Mesenchymal stem cell (in vitro differentiated cells and primary cell): ENCODE results near the gene ELOVL7.

Source experiments
- DNase-seq: peaks from one replicate; pipeline ENCODE4 v3.0.0-alpha.2; 2013
- H2AFZ ChIP-seq: one replicate; pipeline ENCODE4 v1.6.1; 2013; ENCODE audit warnings: low read depth, mild to moderate bottlenecking, control low read depth, inconsistent platforms, low read length, moderate library complexity
- H2AK5ac ChIP-seq: 2 replicates; pipeline ENCODE4 v1.6.1; 2013; ENCODE audit warnings: low read length, moderate library complexity, mild to moderate bottlenecking, inconsistent platforms; ENCODE audit not compliant: severe bottlenecking
- H2BK120ac ChIP-seq: one replicate; pipeline ENCODE4 v1.6.1; 2013; ENCODE audit warnings: low read depth, mild to moderate bottlenecking, inconsistent platforms, low read length, moderate library complexity
- H2BK12ac ChIP-seq, 2 experiments: one replicate each; pipeline ENCODE4 v1.6.1; 2013; ENCODE audit warnings: inconsistent platforms in 2 of 2, low read length in 2 of 2, mild to moderate bottlenecking in 2 of 2, moderate library complexity in 2 of 2, control low read depth in 1 of 2
- H2BK15ac ChIP-seq: one replicate; pipeline ENCODE4 v1.6.1; 2013; ENCODE audit warnings: mild to moderate bottlenecking, low read depth, inconsistent platforms; ENCODE audit not compliant: poor library complexity, severe bottlenecking
- H2BK5ac ChIP-seq: 2 replicates; pipeline ENCODE4 v1.6.1; 2013; ENCODE audit warnings: low read depth, mild to moderate bottlenecking, low read length, control low read depth, inconsistent platforms; ENCODE audit not compliant: poor library complexity, severe bottlenecking
- H3K14ac ChIP-seq, 2 experiments: one replicate each; pipeline ENCODE4 v1.6.1; 2013; ENCODE audit warnings: inconsistent platforms in 2 of 2, low read length in 2 of 2, control low read depth in 1 of 2, mild to moderate bottlenecking in 1 of 2, moderate library complexity in 1 of 2
- H3K18ac ChIP-seq, 2 experiments: one replicate each; pipeline ENCODE4 v1.6.1; 2013; ENCODE audit warnings: inconsistent platforms in 2 of 2, low read length in 2 of 2, control low read depth in 1 of 2, low read depth in 1 of 2, mild to moderate bottlenecking in 1 of 2
- H3K23ac ChIP-seq, 2 experiments: one replicate each; pipeline ENCODE4 v1.6.1; 2013; ENCODE audit warnings: inconsistent platforms in 2 of 2, low read length in 2 of 2, mild to moderate bottlenecking in 2 of 2, moderate library complexity in 2 of 2, control low read depth in 1 of 2
- H3K27ac ChIP-seq: 2 replicates; pipeline ENCODE4 v1.5.1; 2013; ENCODE audit warnings: mild to moderate bottlenecking, moderate library complexity, low read length, control low read depth, inconsistent platforms; ENCODE audit not compliant: poor library complexity, severe bottlenecking
- H3K27me3 ChIP-seq, 2 experiments: 2 replicates each; pipeline versions ENCODE4 v1.6.1 to v1.7.0; 2013; ENCODE audit warnings: low read length in 2 of 2, mild to moderate bottlenecking in 2 of 2, moderate library complexity in 2 of 2, control low read depth in 1 of 2, inconsistent platforms in 1 of 2; ENCODE audit not compliant: control insufficient read depth in 1 of 2, insufficient read depth in 1 of 2
- H3K36me3 ChIP-seq, 2 experiments: 2 replicates each; pipeline versions ENCODE4 v1.6.1 to v1.7.0; 2013; ENCODE audit warnings: low read length in 2 of 2, control low read depth in 1 of 2, inconsistent platforms in 1 of 2, low read depth in 1 of 2, mild to moderate bottlenecking in 1 of 2; ENCODE audit not compliant: insufficient read depth in 2 of 2, control insufficient read depth in 1 of 2
- H3K4ac ChIP-seq, 2 experiments: one replicate each; pipeline ENCODE4 v1.6.1; 2013; ENCODE audit warnings: inconsistent platforms in 2 of 2, low read length in 2 of 2, mild to moderate bottlenecking in 2 of 2, moderate library complexity in 2 of 2, control low read depth in 1 of 2, low read depth in 1 of 2
- H3K4me1 ChIP-seq: 2 replicates; pipeline ENCODE4 v1.6.1; 2013; ENCODE audit warnings: low read depth, low read length, control low read depth; ENCODE audit not compliant: control insufficient read depth, insufficient read depth
- H3K4me2 ChIP-seq: 2 replicates; pipeline ENCODE4 v1.6.1; 2013; ENCODE audit warnings: low read length, mild to moderate bottlenecking, inconsistent platforms; ENCODE audit not compliant: poor library complexity, severe bottlenecking
- H3K4me3 ChIP-seq, 2 experiments: 2 replicates each; pipeline versions ENCODE4 v1.5.1 to v1.7.0; 2013; ENCODE audit warnings: low read length in 2 of 2, mild to moderate bottlenecking in 2 of 2, control low read depth in 1 of 2, low read depth in 1 of 2; ENCODE audit not compliant: insufficient read depth in 1 of 2
- H3K79me1 ChIP-seq: replicated peaks from 2 replicates; pipeline ENCODE4 v1.6.1; 2013; ENCODE audit warnings: mild to moderate bottlenecking, control low read depth, low read length, inconsistent platforms; ENCODE audit not compliant: poor library complexity, severe bottlenecking
- H3K9ac ChIP-seq: 2 replicates; pipeline ENCODE4 v1.7.0; 2013; ENCODE audit warnings: mild to moderate bottlenecking, low read length, moderate library complexity
- H3K9me3 ChIP-seq: 2 replicates; pipeline ENCODE4 v1.7.0; 2013; ENCODE audit warnings: mild to moderate bottlenecking, low read length; ENCODE audit not compliant: control insufficient read depth
- H4K8ac ChIP-seq: one replicate; pipeline ENCODE4 v1.6.1; 2013; ENCODE audit warnings: inconsistent platforms, mild to moderate bottlenecking, low read length, moderate library complexity
- H4K91ac ChIP-seq: one replicate; pipeline ENCODE4 v1.6.1; 2013; ENCODE audit warnings: mild to moderate bottlenecking, low read length, inconsistent platforms
- WGBS: methylation state at CpG from one replicate; pipeline ENCODE4 v1.1.7; 2013; ENCODE audit warnings: mixed read lengths; 5-methylcytosine and 5-hydroxymethylcytosine counted together

ELOVL7 gene

DNA sequence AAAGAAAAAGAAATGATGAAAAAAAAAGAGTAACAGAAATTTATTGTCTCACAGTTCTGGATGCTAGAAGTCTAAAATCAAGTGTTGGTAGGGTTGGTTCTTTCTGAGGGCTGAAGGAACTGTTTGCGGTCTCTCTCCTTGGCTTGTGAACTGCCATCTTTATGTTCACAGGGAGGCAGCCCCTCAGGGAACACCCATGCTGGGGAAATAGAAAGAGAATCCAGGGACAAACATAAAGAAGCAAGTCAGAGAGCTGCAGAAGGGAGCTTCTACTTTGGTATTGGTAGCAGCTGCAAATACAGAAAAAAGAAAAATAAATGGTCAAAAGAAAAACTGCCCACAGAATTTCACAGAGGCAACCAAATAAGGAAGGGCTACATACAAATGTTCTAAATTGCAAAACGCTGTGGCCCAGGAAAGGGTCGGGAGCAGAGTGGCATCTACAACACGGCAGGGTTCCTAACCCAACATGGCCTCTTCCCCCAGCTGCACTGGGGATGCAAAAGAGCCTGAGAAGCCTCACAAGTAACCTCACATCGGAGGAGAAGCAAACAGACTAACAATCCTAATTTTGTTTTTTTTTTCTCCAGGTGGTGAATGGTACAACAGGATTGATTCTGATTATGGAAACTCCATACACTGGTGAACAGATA is 37.4 kb downstream of the ELOVL7 start:
- Histone ChIP-seq H2AFZ (no peak overlapping the region), H2BK5ac (no peak overlapping the region), H3K14ac (no peak overlapping the region), H3K4ac (no peak overlapping the region), H3K9ac (no peak overlapping the region), H3K4me1 (peaks cover 1% of the 10 kb centered on the region), H4K8ac (no peak overlapping the region), H3K18ac (no peak overlapping the region), H2BK12ac (no peak overlapping the region), H3K36me3 (no peaks in the 10 kb centered on the region), H2BK120ac (no peak overlapping the region), H2AK5ac (no peak overlapping the region), H3K4me2 (no peak overlapping the region), H3K79me1 (no peaks in the 10 kb centered on the region), H3K23ac (no peak overlapping the region), H4K91ac (no peak overlapping the region), H2BK15ac (no peak overlapping the region), H3K27ac (no peak overlapping the region), H3K27me3 (no peaks in the 10 kb centered on the region), H3K4me3 (no peak overlapping the region), H3K9me3 (no peaks in the 10 kb centered on the region)
- no peak for DNase-seq
- 51% methylated on average over 4 of the region's 5 CpGs for WGBS

DNA sequence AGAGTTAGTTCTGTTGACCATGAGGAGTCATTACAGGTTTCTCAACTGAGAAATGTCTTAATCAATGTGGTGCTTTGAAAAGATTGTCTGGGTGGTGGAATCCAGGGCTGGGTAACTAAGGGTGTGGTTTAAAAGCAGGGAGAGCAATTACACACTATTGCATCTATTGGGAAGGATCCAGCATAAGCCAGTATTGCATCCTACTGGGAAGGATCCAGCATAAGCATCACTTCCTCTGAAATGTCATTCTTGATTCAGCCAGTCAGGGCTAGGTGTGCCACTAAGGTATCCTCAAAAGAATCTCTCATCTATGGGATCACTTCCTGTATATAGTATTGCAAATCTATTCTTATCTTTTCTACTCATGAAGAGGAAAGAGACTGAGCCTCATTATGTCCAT is 38.6 kb downstream of the ELOVL7 start:
- H3K36me3 ChIP-seq, result no peaks in the 10 kb centered on the region
- no peak overlapping the region for H3K4me2 ChIP-seq
- no peaks in the 10 kb centered on the region for H3K79me1 ChIP-seq
- no peak overlapping the region for H3K9ac ChIP-seq
- no peak overlapping the region for H2BK5ac ChIP-seq
- no peak overlapping the region for H4K91ac ChIP-seq
- no peak overlapping the region for H3K4ac ChIP-seq
- H3K27ac ChIP-seq, result no peak overlapping the region
- H3K27me3 ChIP-seq, result no peaks in the 10 kb centered on the region
- H3K4me3 ChIP-seq, result no peak overlapping the region
- H4K8ac ChIP-seq, result no peak overlapping the region
- H2BK15ac ChIP-seq, result no peak overlapping the region
- H3K9me3 ChIP-seq, result no peaks in the 10 kb centered on the region
- H2AK5ac ChIP-seq, result no peak overlapping the region
- no peak overlapping the region for H2AFZ ChIP-seq
- no peak overlapping the region for H3K18ac ChIP-seq
- no peak overlapping the region for H2BK120ac ChIP-seq
- H3K23ac ChIP-seq, result no peak overlapping the region
- H3K4me1 ChIP-seq, result no peaks in the 10 kb centered on the region
- no peak for DNase-seq
- no peak overlapping the region for H2BK12ac ChIP-seq
- no peak overlapping the region for H3K14ac ChIP-seq

DNA sequence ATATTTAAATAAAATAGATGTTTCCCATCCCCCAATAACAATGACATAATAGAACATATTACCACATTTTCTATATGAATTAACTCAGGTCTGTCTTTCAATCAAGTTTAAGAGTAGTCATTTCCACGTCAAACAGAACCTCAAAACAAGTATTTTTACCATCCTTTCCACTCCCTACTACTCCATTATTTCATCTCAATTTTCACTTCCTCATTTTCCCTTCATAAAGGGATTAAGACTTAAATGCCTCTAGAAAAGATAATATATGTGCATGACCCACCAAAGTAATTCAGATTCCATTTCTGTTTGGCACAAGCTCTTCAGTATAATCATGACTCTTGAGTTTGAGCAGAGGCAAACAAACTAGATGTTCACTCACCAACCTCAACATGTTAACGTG is 40.4 kb downstream of the ELOVL7 start:
- no peak overlapping the region for H3K4ac ChIP-seq
- no peak overlapping the region for H2AFZ ChIP-seq
- no peak overlapping the region for H3K27ac ChIP-seq

DNA sequence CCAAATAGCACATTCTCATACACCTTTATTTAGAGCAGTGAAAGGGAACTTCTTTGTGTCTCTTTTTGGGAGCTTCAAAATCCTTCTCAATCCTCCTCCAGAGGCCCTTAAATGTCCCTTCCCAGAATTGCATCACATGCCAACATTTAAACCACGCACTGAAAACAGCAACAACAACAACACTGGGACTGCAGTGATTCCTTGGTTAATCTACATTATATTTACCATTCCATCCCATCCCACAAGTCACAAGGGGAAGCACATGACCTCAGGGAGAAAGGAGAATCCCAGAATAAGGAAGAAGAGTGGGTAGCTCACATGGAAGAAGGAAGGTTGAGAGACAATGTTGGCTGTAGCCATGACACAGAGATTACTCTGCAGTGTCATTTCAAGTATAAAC is 41.1 kb downstream of the ELOVL7 start:
- Histone ChIP-seq H3K36me3 (no peaks in the 10 kb centered on the region), H3K27ac (no peak overlapping the region), H3K79me1 (no peaks in the 10 kb centered on the region), H2BK12ac (no peak overlapping the region), H3K4me2 (no peak overlapping the region), H3K23ac (no peak overlapping the region), H2AK5ac (no peak overlapping the region), H3K27me3 (peaks cover 0 to under 1% of the 10 kb centered on the region in 2 experiments), H3K4me1 (no peaks in the 10 kb centered on the region), H2BK5ac (no peak overlapping the region), H2BK15ac (no peak overlapping the region), H2BK120ac (no peak overlapping the region), H3K4me3 (no peak overlapping the region), H3K18ac (no peak overlapping the region), H3K9me3 (no peaks in the 10 kb centered on the region), H2AFZ (no peak overlapping the region), H4K91ac (no peak overlapping the region), H3K9ac (no peak overlapping the region), H4K8ac (no peak overlapping the region), H3K4ac (no peak overlapping the region), H3K14ac (no peak overlapping the region)
- 89% methylated on average over 1 of the region's 1 CpG for WGBS
- DNase-seq, result no peak

More for the DNA sequence above, 40.4 kb downstream of the ELOVL7 start:
- H2BK120ac ChIP-seq, result no peak overlapping the region
- H2BK15ac ChIP-seq, result no peak overlapping the region
- H3K9me3 ChIP-seq, result no peaks in the 10 kb centered on the region
- no peak overlapping the region for H3K4me3 ChIP-seq
- 81% methylated on average over 2 of the region's 2 CpGs for WGBS
- H3K4me2 ChIP-seq, result no peak overlapping the region
- H3K9ac ChIP-seq, result no peak overlapping the region
- no peak overlapping the region for H2BK12ac ChIP-seq
- no peaks in the 10 kb centered on the region for H3K27me3 ChIP-seq
- no peaks in the 10 kb centered on the region for H3K36me3 ChIP-seq
- DNase-seq, result no peak
- H2BK5ac ChIP-seq, result no peak overlapping the region
- no peak overlapping the region for H4K8ac ChIP-seq
- no peaks in the 10 kb centered on the region for H3K79me1 ChIP-seq
- no peak overlapping the region for H3K14ac ChIP-seq
- H3K18ac ChIP-seq, result no peak overlapping the region
- no peak overlapping the region for H4K91ac ChIP-seq
- H2AK5ac ChIP-seq, result no peak overlapping the region
- no peak overlapping the region for H3K23ac ChIP-seq
- H3K4me1 ChIP-seq, result no peaks in the 10 kb centered on the region
